ENCODE measurements around the gene KIFAP3.

KIFAP3 gene

GRCh38 chr1:169892927-169893644 lies 181.4 kb downstream of the KIFAP3 start:
- Histone ChIP-seq H3K4me3 (ENCODE audit: low read depth in 1 of 2, low read length in 2 of 2) (peak overlapping the region; percentile 79 to 87), H3K36me3 (ENCODE audit: control insufficient read depth in 1 of 2, insufficient read depth in 2 of 2, low read length in 2 of 2) (peaks cover 0 to 6% of the 10 kb centered on the region in 2 donors), H3K27me3 (ENCODE audit: control insufficient read depth in 1 of 2, insufficient read depth in 2 of 2, low read length in 2 of 2) (no peaks in the 10 kb centered on the region), H3K9ac (ENCODE audit: low read depth in 1 of 2, low read length in 2 of 2) (peak overlapping the region; percentile 76 to 89), H3K27ac (ENCODE audit: low read depth, low read length) (peak overlapping the region; percentile 92), H3K4me1 (ENCODE audit: control insufficient read depth in 1 of 2, insufficient read depth in 2 of 2, low read length in 2 of 2) (peaks cover 27 to 28% of the 10 kb centered on the region in 2 donors), H3K9me3 (ENCODE audit: control insufficient read depth in 1 of 2, low read length in 2 of 2) (no peaks in the 10 kb centered on the region)

GRCh38 chr1:169892176-169892926 lies 182.1 kb downstream of the KIFAP3 start:
- Histone ChIP-seq H3K27ac (ENCODE audit: low read depth, low read length) (peak overlapping the region; percentile 92), H3K36me3 (ENCODE audit: control insufficient read depth in 1 of 2, insufficient read depth in 2 of 2, low read length in 2 of 2) (peaks cover 2 to 14% of the 10 kb centered on the region in 2 donors), H3K9ac (ENCODE audit: low read depth in 1 of 2, low read length in 2 of 2) (peak overlapping the region; percentile 76 to 89), H3K4me3 (ENCODE audit: low read depth in 1 of 2, low read length in 2 of 2) (peak overlapping the region; percentile 79 to 87), H3K4me1 (ENCODE audit: control insufficient read depth in 1 of 2, insufficient read depth in 2 of 2, low read length in 2 of 2) (peaks cover 27 to 28% of the 10 kb centered on the region in 2 donors), H3K9me3 (ENCODE audit: control insufficient read depth in 1 of 2, low read length in 2 of 2) (no peaks in the 10 kb centered on the region), H3K27me3 (ENCODE audit: control insufficient read depth in 1 of 2, insufficient read depth in 2 of 2, low read length in 2 of 2) (no peaks in the 10 kb centered on the region)

- H3K4me3 ChIP-seq (ENCODE audit: low read depth in 1 of 2, low read length in 2 of 2), result peak overlapping the region; percentile 5 to 87
- peaks cover 27 to 28% of the 10 kb centered on the region in 2 donors for H3K4me1 ChIP-seq (ENCODE audit: control insufficient read depth in 1 of 2, insufficient read depth in 2 of 2, low read length in 2 of 2)
- peak overlapping the region in 1 of 2 donors; percentile 15 for H3K9ac ChIP-seq (ENCODE audit: low read depth in 1 of 2, low read length in 2 of 2)
- peaks cover 3 to 20% of the 10 kb centered on the region in 2 donors for H3K36me3 ChIP-seq (ENCODE audit: control insufficient read depth in 1 of 2, insufficient read depth in 2 of 2, low read length in 2 of 2)
- no peaks in the 10 kb centered on the region for H3K27me3 ChIP-seq (ENCODE audit: control insufficient read depth in 1 of 2, insufficient read depth in 2 of 2, low read length in 2 of 2)
- H3K9me3 ChIP-seq (ENCODE audit: control insufficient read depth in 1 of 2, low read length in 2 of 2), result no peaks in the 10 kb centered on the region
- H3K27ac ChIP-seq (ENCODE audit: low read depth, low read length), result no peak overlapping the region
These were observed 183.0 kb downstream of the KIFAP3 start for GRCh38 chr1:169891539-169891885.

- H3K27me3 ChIP-seq (ENCODE audit: control insufficient read depth in 1 of 2, insufficient read depth in 2 of 2, low read length in 2 of 2), result no peaks in the 10 kb centered on the region
- peak overlapping the region; percentile 5 to 87 for H3K4me3 ChIP-seq (ENCODE audit: low read depth in 1 of 2, low read length in 2 of 2)
- H3K9me3 ChIP-seq (ENCODE audit: control insufficient read depth in 1 of 2, low read length in 2 of 2), result no peaks in the 10 kb centered on the region
- H3K36me3 ChIP-seq (ENCODE audit: control insufficient read depth in 1 of 2, insufficient read depth in 2 of 2, low read length in 2 of 2), result peaks cover 7 to 20% of the 10 kb centered on the region in 2 donors
- H3K9ac ChIP-seq (ENCODE audit: low read depth in 1 of 2, low read length in 2 of 2), result peak overlapping the region in 1 of 2 donors; percentile 15
- peaks cover 27 to 28% of the 10 kb centered on the region in 2 donors for H3K4me1 ChIP-seq (ENCODE audit: control insufficient read depth in 1 of 2, insufficient read depth in 2 of 2, low read length in 2 of 2)
- no peak overlapping the region for H3K27ac ChIP-seq (ENCODE audit: low read depth, low read length)
These were observed 183.5 kb downstream of the KIFAP3 start for GRCh38 chr1:169890761-169891538.

- Histone ChIP-seq H3K4me3 (ENCODE audit: low read depth in 1 of 2, low read length in 2 of 2) (no peak overlapping the region), H3K4me1 (ENCODE audit: control insufficient read depth in 1 of 2, insufficient read depth in 2 of 2, low read length in 2 of 2) (peaks cover 27 to 28% of the 10 kb centered on the region in 2 donors), H3K9ac (ENCODE audit: low read depth in 1 of 2, low read length in 2 of 2) (no peak overlapping the region), H3K27me3 (ENCODE audit: control insufficient read depth in 1 of 2, insufficient read depth in 2 of 2, low read length in 2 of 2) (no peaks in the 10 kb centered on the region), H3K27ac (ENCODE audit: low read depth, low read length) (no peak overlapping the region), H3K36me3 (ENCODE audit: control insufficient read depth in 1 of 2, insufficient read depth in 2 of 2, low read length in 2 of 2) (peaks cover 16 to 20% of the 10 kb centered on the region in 2 donors), H3K9me3 (ENCODE audit: control insufficient read depth in 1 of 2, low read length in 2 of 2) (no peaks in the 10 kb centered on the region)
These were observed 184.6 kb downstream of the KIFAP3 start for GRCh38 chr1:169889871-169890270.

GRCh38 chr1:169886931-169887330 lies 187.6 kb downstream of the KIFAP3 start:
- H3K36me3 ChIP-seq (ENCODE audit: control insufficient read depth in 1 of 2, insufficient read depth in 2 of 2, low read length in 2 of 2), result peaks cover 17 to 27% of the 10 kb centered on the region in 2 donors
- H3K27ac ChIP-seq (ENCODE audit: low read depth, low read length), result no peak overlapping the region

GRCh38 chr1:169886422-169886821 lies 188.1 kb downstream of the KIFAP3 start:
- H3K9ac ChIP-seq (ENCODE audit: low read depth in 1 of 2, low read length in 2 of 2), result no peak overlapping the region
- no peaks in the 10 kb centered on the region for H3K9me3 ChIP-seq (ENCODE audit: control insufficient read depth in 1 of 2, low read length in 2 of 2)
- peaks cover 9 to 15% of the 10 kb centered on the region in 2 donors for H3K4me1 ChIP-seq (ENCODE audit: control insufficient read depth in 1 of 2, insufficient read depth in 2 of 2, low read length in 2 of 2)
- no peaks in the 10 kb centered on the region for H3K27me3 ChIP-seq (ENCODE audit: control insufficient read depth in 1 of 2, insufficient read depth in 2 of 2, low read length in 2 of 2)
- H3K36me3 ChIP-seq (ENCODE audit: control insufficient read depth in 1 of 2, insufficient read depth in 2 of 2, low read length in 2 of 2), result peaks cover 17 to 27% of the 10 kb centered on the region in 2 donors
- no peak overlapping the region for H3K27ac ChIP-seq (ENCODE audit: low read depth, low read length)
- no peak overlapping the region for H3K4me3 ChIP-seq (ENCODE audit: low read depth in 1 of 2, low read length in 2 of 2)

More at GRCh38 chr1:169886931-169887330, 187.6 kb downstream of the KIFAP3 start:
- no peaks in the 10 kb centered on the region for H3K9me3 ChIP-seq (ENCODE audit: control insufficient read depth in 1 of 2, low read length in 2 of 2)
- H3K27me3 ChIP-seq (ENCODE audit: control insufficient read depth in 1 of 2, insufficient read depth in 2 of 2, low read length in 2 of 2), result no peaks in the 10 kb centered on the region
- no peak overlapping the region for H3K4me3 ChIP-seq (ENCODE audit: low read depth in 1 of 2, low read length in 2 of 2)
- H3K4me1 ChIP-seq (ENCODE audit: control insufficient read depth in 1 of 2, insufficient read depth in 2 of 2, low read length in 2 of 2), result peaks cover 14 to 20% of the 10 kb centered on the region in 2 donors
- H3K9ac ChIP-seq (ENCODE audit: low read depth in 1 of 2, low read length in 2 of 2), result no peak overlapping the region

- no peaks in the 10 kb centered on the region for H3K9me3 ChIP-seq (ENCODE audit: control insufficient read depth in 1 of 2, low read length in 2 of 2)
- H3K9ac ChIP-seq (ENCODE audit: low read depth in 1 of 2, low read length in 2 of 2), result no peak overlapping the region
- H3K36me3 ChIP-seq (ENCODE audit: control insufficient read depth in 1 of 2, insufficient read depth in 2 of 2, low read length in 2 of 2), result peaks cover 17 to 27% of the 10 kb centered on the region in 2 donors
- H3K27ac ChIP-seq (ENCODE audit: low read depth, low read length), result no peak overlapping the region
- H3K27me3 ChIP-seq (ENCODE audit: control insufficient read depth in 1 of 2, insufficient read depth in 2 of 2, low read length in 2 of 2), result no peaks in the 10 kb centered on the region
- peaks cover 0 to 3% of the 10 kb centered on the region in 2 donors for H3K4me1 ChIP-seq (ENCODE audit: control insufficient read depth in 1 of 2, insufficient read depth in 2 of 2, low read length in 2 of 2)
- H3K4me3 ChIP-seq (ENCODE audit: low read depth in 1 of 2, low read length in 2 of 2), result no peak overlapping the region
These were observed 189.3 kb downstream of the KIFAP3 start for GRCh38 chr1:169885207-169885606.

GRCh38 chr1:169884634-169885033 lies 189.9 kb downstream of the KIFAP3 start:
- peaks cover 17 to 27% of the 10 kb centered on the region in 2 donors for H3K36me3 ChIP-seq (ENCODE audit: control insufficient read depth in 1 of 2, insufficient read depth in 2 of 2, low read length in 2 of 2)
- no peaks in the 10 kb centered on the region for H3K9me3 ChIP-seq (ENCODE audit: control insufficient read depth in 1 of 2, low read length in 2 of 2)
- H3K27ac ChIP-seq (ENCODE audit: low read depth, low read length), result no peak overlapping the region
- H3K4me1 ChIP-seq (ENCODE audit: control insufficient read depth in 1 of 2, insufficient read depth in 2 of 2, low read length in 2 of 2), result no peaks in the 10 kb centered on the region
- H3K27me3 ChIP-seq (ENCODE audit: control insufficient read depth in 1 of 2, insufficient read depth in 2 of 2, low read length in 2 of 2), result no peaks in the 10 kb centered on the region
- no peak overlapping the region for H3K4me3 ChIP-seq (ENCODE audit: low read depth in 1 of 2, low read length in 2 of 2)
- H3K9ac ChIP-seq (ENCODE audit: low read depth in 1 of 2, low read length in 2 of 2), result no peak overlapping the region
